ENCODE results near the gene LRRC63. TPM values are rescaled to one million over a fixed set of nuclear protein-coding genes. Genes with fewer than 3 reads are reported as not detected.

LRRC63 gene
- total RNA-seq, 1 donor from 2014 or later = not detected

DNA sequence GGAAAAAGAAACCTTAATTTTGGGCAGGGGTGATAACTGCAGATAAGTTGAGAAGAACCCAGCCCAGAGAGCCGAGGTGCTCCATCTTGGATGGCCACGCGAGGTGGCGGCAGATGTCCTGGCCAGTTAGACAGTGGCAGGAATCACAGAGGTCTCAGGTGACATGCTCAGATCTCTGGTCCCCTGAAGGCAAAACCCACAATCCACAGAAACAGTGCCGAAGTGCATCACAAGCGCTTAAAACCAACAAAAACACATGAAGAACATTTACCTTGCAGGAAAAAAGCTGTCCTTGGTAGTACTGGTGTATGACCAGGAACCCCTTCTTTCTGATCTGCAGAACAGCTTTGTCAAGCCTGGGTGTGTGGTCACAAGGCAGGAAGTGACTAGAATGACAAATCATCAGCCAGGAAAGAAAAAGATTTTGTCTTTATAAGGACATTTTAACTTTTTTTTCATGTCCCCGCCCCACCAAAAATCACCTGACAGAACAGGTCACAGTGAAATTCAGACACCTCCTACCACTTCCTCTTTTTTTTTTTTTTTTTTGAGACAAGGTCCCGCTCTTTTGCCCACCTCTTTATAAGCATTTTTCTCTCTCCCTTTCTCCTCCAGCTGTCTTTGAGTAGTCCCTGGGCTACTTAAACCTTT, 29.8 kb upstream of the LRRC63 start, which contains the start of gene LCP1:
Gene LCP1, minus strand, starts transcription at position 338 of the 651 bp plus-strand sequence. CDS start 22,515 bp downstream, outside the sequence.
- DNase-seq (ENCODE audit: low spot score in 2 of 2) = peak in 1 of 2 donors; percentile 67
- Histone ChIP-seq H3K4me3 (peak within 1 kb of the TSS; percentile 17 to 47), H3K27ac (peak within 1 kb of the TSS in 1 of 2 donors; percentile 22)

DNA sequence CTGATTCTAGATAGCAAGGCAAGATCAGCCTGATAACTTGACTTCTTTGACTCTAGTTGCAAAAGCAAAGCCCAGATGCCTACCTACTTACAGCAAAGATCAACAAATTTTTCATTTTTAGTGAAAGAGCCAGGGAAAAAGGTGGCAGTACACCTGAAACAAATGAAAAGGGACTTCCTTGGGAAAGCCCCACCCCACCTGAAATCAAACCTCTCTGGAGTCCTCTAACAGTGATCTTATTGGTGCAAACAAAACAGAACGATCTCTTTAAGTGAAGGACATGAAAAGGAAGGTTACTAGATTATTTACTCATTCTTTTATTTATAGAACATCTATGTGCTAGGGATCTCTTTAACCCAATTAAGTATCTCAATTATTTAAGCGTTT, 29.2 kb upstream of the LRRC63 start:
- Histone ChIP-seq H3K36me3 (no peaks in the 10 kb centered on the region), H3K4me3 (no peak overlapping the region), H3K27me3 (no peaks in the 10 kb centered on the region), H3K27ac (peak overlapping the region in 1 of 2 donors; percentile 18), H3K9me3 (no peaks in the 10 kb centered on the region), H3K4me1 (no peaks in the 10 kb centered on the region)
- TF ChIP-seq, protein P1, sequence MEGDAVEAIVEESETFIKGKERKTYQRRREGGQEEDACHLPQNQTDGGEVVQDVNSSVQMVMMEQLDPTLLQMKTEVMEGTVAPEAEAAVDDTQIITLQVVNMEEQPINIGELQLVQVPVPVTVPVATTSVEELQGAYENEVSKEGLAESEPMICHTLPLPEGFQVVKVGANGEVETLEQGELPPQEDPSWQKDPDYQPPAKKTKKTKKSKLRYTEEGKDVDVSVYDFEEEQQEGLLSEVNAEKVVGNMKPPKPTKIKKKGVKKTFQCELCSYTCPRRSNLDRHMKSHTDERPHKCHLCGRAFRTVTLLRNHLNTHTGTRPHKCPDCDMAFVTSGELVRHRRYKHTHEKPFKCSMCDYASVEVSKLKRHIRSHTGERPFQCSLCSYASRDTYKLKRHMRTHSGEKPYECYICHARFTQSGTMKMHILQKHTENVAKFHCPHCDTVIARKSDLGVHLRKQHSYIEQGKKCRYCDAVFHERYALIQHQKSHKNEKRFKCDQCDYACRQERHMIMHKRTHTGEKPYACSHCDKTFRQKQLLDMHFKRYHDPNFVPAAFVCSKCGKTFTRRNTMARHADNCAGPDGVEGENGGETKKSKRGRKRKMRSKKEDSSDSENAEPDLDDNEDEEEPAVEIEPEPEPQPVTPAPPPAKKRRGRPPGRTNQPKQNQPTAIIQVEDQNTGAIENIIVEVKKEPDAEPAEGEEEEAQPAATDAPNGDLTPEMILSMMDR (IDR thresholded peaks at IDR 0.05) = no peak
- DNase-seq (ENCODE audit: low spot score in 2 of 2) = no peak
- intact Hi-C loops (cut with DNase I) = no loop called here

More for the DNA sequence above, 29.8 kb upstream of the LRRC63 start, which contains the start of gene LCP1:
- intact Hi-C loops (cut with DNase I) = no loop called here
- no peaks in the 10 kb centered on the region for H3K36me3 ChIP-seq
- no peaks in the 10 kb centered on the region for H3K4me1 ChIP-seq
- no peaks in the 10 kb centered on the region for H3K27me3 ChIP-seq
- TF ChIP-seq, protein P1 (IDR thresholded peaks at IDR 0.05) = no peak
- no peaks in the 10 kb centered on the region for H3K9me3 ChIP-seq

DNA sequence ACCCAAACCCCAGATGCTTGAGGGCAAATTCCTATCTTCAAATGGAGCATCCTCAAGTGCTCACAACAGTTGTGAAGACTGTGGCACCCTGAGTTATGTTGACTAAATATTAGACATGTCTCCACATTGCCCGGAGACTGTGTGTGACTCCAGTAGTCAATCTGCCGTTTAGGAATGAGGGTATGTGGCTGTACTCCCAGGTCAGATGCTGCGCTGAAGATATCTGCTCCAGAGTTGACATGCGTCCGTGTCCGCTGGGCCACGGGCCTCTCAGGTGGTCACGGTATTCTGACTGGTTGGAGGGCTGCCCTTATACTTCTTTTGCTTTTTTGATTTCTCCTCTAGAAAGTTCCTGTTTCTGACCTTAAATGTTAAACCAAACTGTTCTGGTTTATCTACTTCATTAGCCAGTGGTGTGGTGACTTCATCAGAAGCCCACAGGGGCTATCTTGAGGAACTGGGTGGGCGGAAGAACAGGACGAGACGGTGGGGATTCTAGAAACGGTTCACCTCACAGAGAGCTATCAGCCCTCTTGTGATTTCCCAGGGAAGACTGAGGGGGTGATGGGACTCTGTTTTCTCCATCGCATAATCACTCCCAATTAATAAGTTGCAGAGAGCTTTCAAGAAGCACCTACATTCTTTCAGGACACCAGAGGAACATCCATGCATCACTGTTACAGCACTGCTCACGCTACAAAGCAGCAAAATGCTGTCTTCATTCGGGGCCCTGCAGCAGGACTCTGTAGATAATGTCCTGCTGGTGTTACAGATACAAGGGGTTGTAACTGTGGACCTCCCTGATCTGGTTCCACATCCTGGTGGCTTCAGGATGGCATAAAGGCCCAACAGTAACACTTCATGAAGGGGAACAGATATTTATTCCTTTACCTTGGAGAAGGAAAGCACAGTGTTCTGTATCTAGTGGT, 28.4 kb upstream of the LRRC63 start:
- DNase-seq (ENCODE audit: low spot score in 2 of 2) = no peak
- H3K27ac ChIP-seq = no peak overlapping the region
- H3K4me3 ChIP-seq = no peak overlapping the region
- intact Hi-C loops (cut with DNase I) = no loop called here
- no peaks in the 10 kb centered on the region for H3K36me3 ChIP-seq
- H3K9me3 ChIP-seq = no peaks in the 10 kb centered on the region
- no peaks in the 10 kb centered on the region for H3K27me3 ChIP-seq
- H3K4me1 ChIP-seq = no peaks in the 10 kb centered on the region
- TF ChIP-seq, protein P1 (IDR thresholded peaks at IDR 0.05) = no peak

GRCh38 chr13:46184277-46184699, 27.4 kb upstream of the LRRC63 start:
- no peaks in the 10 kb centered on the region for H3K27me3 ChIP-seq
- no peaks in the 10 kb centered on the region for H3K9me3 ChIP-seq
- no peak overlapping the region for H3K27ac ChIP-seq
- H3K36me3 ChIP-seq = no peaks in the 10 kb centered on the region
- TF ChIP-seq, protein P1 (IDR thresholded peaks at IDR 0.05) = peak in 2 of 3 experiments; percentile 21 to 22
- intact Hi-C loops (cut with DNase I) = no loop called here
- H3K4me1 ChIP-seq = no peaks in the 10 kb centered on the region
- H3K4me3 ChIP-seq = no peak overlapping the region
- DNase-seq (ENCODE audit: low spot score in 2 of 2) = no peak

GRCh38 chr13:46185634-46186033, 26.1 kb upstream of the LRRC63 start:
- Histone ChIP-seq H3K4me3 (no peak overlapping the region), H3K9me3 (no peaks in the 10 kb centered on the region), H3K4me1 (no peaks in the 10 kb centered on the region), H3K27me3 (no peaks in the 10 kb centered on the region), H3K27ac (no peak overlapping the region), H3K36me3 (no peaks in the 10 kb centered on the region)
- no peak for DNase-seq (ENCODE audit: low spot score in 2 of 2)
- intact Hi-C loops (cut with DNase I) = no loop called here
- TF ChIP-seq, protein P1 (IDR thresholded peaks at IDR 0.05) = no peak

All from ascending aorta (tissue), 2 donors.